Cardiac fibroblast (primary cell): ENCODE results near the gene REM1.
"Not testable (repeated sequence)": the region's sequence is repeated elsewhere in the genome, so short reads cannot be mapped to it uniquely, and the experiment has no call there.

Experiments
- DNase-seq, 2 donors: peaks; one replicate each; pipeline versions ENCODE4 v3.0.0 to v3.0.0-alpha.2; 2010; ENCODE audit warnings: low read depth in 2 of 2
- H3K4me3 ChIP-seq, 2 donors: replicated peaks in 1 of 2; 1 replicate in 1 of 2; 2 replicates in 1 of 2; pipeline ENCODE4 v1.5.1; 2011; ENCODE audit warnings: low read depth in 2 of 2, low read length in 2 of 2, mild to moderate bottlenecking in 2 of 2, moderate library complexity in 1 of 2
- TF ChIP-seq, protein P1 (sequence below): IDR thresholded peaks from one replicate; pipeline ENCODE4 v1.5.1; 2011; ENCODE audit warnings: low read depth, mild to moderate bottlenecking, low read length, inconsistent platforms

The REM1 gene

DNA sequence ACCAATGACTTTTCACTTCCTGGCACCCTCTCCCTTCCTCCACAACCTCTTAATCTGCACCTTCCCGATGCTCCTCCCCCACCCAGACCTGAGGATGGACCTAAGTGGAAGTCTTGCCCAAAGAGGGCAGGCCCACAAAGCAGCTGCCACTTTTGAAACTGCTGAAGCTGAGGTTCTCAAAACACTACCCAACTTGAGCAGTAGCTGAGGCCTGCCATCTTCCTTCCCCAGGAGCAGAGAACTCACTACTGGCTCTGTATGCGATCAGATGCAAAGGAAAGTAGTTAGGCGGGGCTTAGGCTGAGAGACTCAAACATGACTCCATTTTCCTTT, 40.7 kb downstream of the REM1 start:
- no peak for DNase-seq
- TF ChIP-seq, protein P1, sequence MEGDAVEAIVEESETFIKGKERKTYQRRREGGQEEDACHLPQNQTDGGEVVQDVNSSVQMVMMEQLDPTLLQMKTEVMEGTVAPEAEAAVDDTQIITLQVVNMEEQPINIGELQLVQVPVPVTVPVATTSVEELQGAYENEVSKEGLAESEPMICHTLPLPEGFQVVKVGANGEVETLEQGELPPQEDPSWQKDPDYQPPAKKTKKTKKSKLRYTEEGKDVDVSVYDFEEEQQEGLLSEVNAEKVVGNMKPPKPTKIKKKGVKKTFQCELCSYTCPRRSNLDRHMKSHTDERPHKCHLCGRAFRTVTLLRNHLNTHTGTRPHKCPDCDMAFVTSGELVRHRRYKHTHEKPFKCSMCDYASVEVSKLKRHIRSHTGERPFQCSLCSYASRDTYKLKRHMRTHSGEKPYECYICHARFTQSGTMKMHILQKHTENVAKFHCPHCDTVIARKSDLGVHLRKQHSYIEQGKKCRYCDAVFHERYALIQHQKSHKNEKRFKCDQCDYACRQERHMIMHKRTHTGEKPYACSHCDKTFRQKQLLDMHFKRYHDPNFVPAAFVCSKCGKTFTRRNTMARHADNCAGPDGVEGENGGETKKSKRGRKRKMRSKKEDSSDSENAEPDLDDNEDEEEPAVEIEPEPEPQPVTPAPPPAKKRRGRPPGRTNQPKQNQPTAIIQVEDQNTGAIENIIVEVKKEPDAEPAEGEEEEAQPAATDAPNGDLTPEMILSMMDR: no peak
- H3K4me3 ChIP-seq: peak overlapping the region; percentile 98 to 100

DNA sequence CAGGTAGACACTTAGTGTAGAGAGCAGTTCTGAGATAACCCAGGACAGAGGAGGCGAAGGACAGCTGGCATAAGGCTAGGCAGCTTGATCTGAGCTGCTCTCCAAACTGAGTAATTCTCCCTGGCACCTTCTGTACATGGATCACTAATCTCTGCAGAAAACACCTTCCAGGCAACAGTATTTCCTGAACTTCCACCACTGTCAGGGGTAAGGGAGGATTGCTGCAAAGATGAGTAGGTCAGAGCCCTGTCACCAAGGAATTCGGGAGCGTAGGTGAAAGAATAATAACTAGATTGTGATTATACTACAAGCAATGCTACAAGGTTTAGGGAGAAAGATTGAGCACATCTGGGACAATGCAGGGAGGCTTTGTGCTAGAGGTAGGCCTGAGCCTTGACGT, 41.1 kb downstream of the REM1 start:
- DNase-seq: no peak
- TF ChIP-seq, protein P1: no peak
- peak overlapping the region in 1 of 2 donors; percentile 100 for H3K4me3 ChIP-seq

DNA sequence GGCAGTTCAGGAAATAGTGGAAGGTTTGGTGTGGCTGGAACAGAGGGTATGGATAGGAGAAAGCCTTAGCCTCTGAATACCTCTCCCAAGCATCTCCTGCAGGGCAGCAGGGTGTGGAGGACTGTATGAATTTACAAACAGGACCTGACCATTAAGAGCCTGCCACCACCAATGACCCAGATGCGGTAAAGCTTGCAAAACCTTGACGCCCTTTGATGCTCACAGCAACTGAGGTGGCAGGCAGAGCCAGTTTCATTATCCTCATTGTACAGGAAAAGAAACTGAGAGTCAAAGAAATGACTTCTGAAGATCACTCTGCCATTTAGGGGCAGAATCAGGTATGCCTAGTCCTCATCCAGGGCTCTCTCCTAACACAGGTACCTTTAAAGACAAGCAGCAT, 41.6 kb downstream of the REM1 start:
- H3K4me3 ChIP-seq: no peak overlapping the region
- TF ChIP-seq, protein P1: no peak
- DNase-seq: no peak

DNA sequence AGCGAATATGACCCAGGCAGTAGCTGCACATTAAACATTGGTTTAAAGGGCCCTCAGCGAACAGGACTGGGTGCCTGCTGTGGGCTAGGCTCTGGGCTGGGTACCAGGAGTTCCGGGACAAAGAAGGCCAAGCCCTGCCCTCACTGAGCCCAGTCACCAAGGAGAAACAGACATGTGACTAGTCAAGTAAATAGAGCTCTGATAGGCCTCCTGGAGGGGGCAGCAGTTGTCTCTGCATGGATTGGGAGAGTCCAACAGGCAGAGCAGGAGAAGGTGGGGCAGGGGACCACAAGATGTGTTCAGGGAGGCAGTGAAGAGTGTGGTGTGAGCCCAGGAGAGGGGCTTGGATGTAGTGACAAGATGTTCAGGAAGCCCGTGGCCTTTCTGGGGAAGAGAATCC, 42.3 kb downstream of the REM1 start:
- DNase-seq: peak; percentile 60 to 64
- no peak overlapping the region for H3K4me3 ChIP-seq

DNA sequence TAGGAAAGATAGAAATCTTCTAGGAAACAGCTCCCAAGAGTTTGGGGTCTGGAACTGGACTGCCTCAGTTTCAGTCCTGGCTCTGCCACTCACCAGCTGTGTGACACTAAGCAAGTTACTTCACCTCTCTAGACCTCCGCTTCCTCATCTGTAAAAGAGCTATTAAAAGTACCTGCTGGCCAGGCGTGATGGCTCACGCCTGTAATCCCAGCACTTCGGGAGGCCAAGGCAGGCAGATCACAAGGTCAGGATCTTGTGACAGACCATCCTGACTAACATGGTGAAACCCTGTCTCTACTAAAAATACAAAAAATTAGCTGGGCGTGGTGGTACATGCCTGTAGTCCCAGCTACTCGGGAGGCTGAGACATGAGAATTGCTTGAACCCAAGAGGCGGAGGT, 46.2 kb downstream of the REM1 start:
- DNase-seq: not testable (repeated sequence)

More for the DNA sequence above, 42.3 kb downstream of the REM1 start:
- TF ChIP-seq, protein P1: peak; percentile 18

DNA sequence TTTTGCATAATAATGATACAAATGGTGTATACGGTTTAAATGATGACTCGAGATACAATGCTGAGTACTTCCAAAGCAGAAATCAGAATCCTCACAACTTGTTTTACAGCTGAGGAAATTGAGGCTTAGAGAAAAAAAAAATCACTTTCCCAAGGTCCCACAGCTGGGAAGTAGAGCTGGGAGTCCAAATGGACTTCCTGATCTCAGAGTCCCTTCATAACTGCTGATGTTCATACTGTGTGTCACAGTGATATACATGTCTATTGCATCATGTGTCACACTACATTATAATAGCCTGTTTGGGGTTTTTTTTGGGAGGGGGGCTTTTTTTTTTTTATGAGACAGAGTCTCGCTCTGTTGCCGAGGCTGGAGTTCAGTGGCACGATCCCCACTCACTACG, 47.6 kb downstream of the REM1 start:
- TF ChIP-seq, protein P1: no peak
- H3K4me3 ChIP-seq: no peak overlapping the region
- DNase-seq: no peak

More for the DNA sequence above, 46.2 kb downstream of the REM1 start:
- not testable (repeated sequence) for H3K4me3 ChIP-seq

- DNase-seq: peak; percentile 49 to 60
- TF ChIP-seq, protein P1: no peak
Measured at GRCh38 chr20:31523361-31524283, 48.5 kb downstream of the REM1 start.

More at GRCh38 chr20:31523361-31524283, 48.5 kb downstream of the REM1 start:
- H3K4me3 ChIP-seq: no peak overlapping the region
